Dermis blood vessel endothelial cell (primary cell): ENCODE results near the gene TLR6. TPM values are rescaled to one million over a fixed set of nuclear protein-coding genes. Genes with fewer than 3 reads are reported as not detected.
A peak's percentile ranks its signal among the peaks of the same experiment; 100 is the strongest.

Experiments
- DNase-seq: peaks from one replicate; pipeline ENCODE4 v3.0.0; 2010
- total RNA-seq: library from RNA; depleted of rRNA; stranded (reverse); fragments of >200 nt; gene quantifications from 2 replicates; pipeline ENCODE4 v1.2.3, GENCODE V29; 2014

Gene TLR6
- total RNA-seq, 1 donor from 2014 or later = 0.17 TPM

- peak; percentile 87 for DNase-seq
Observed at GRCh38 chr4:38867478-38868058, 11.0 kb upstream of the TLR6 start, which contains the start of gene FAM114A1. TSS of gene FAM114A1 (plus strand) at chr4:38867806. CDS start at chr4:38878079, 10,273 bp downstream.

- no peak for DNase-seq
Observed at GRCh38 chr4:38866973-38867477, 10.4 kb upstream of the TLR6 start.

GRCh38 chr4:38865445-38865844 is 8.8 kb upstream of the TLR6 start:
- no peak for DNase-seq

- no peak for DNase-seq
Observed at GRCh38 chr4:38861791-38862190, 5.2 kb upstream of the TLR6 start.

- DNase-seq = peak; percentile 79
Observed at GRCh38 chr4:38860788-38861424, 4.3 kb upstream of the TLR6 start.

GRCh38 chr4:38859501-38859900 is 2.9 kb upstream of the TLR6 start:
- DNase-seq = no peak

- DNase-seq = no peak
Observed at GRCh38 chr4:38858097-38858420, 1.4 kb upstream of the TLR6 start.

- peak; percentile 81 for DNase-seq
Observed at GRCh38 chr4:38857354-38858096, 908 bp upstream of the TLR6 start.

GRCh38 chr4:38856046-38856445 is 571 bp downstream of the TLR6 start:
- DNase-seq = no peak

- DNase-seq = no peak
Observed at GRCh38 chr4:38855466-38855865, 1.2 kb downstream of the TLR6 start.

GRCh38 chr4:38846015-38846414 is 10.6 kb downstream of the TLR6 start:
- no peak for DNase-seq

- DNase-seq = no peak
Observed at GRCh38 chr4:38842994-38843393, 13.6 kb downstream of the TLR6 start.

GRCh38 chr4:38837849-38838248 is 18.8 kb downstream of the TLR6 start:
- DNase-seq = peak; percentile 45

- DNase-seq = no peak
Observed at GRCh38 chr4:38837334-38837733, 19.3 kb downstream of the TLR6 start.

- DNase-seq = no peak
Observed at GRCh38 chr4:38834570-38834969, 22.0 kb downstream of the TLR6 start.

- DNase-seq = no peak
Observed at GRCh38 chr4:38832624-38833528, 23.7 kb downstream of the TLR6 start.

- no peak for DNase-seq
Observed at GRCh38 chr4:38832206-38832605, 24.4 kb downstream of the TLR6 start.

GRCh38 chr4:38831653-38832052 is 25.0 kb downstream of the TLR6 start:
- no peak for DNase-seq

GRCh38 chr4:38829237-38829636 is 27.4 kb downstream of the TLR6 start:
- no peak for DNase-seq

GRCh38 chr4:38823766-38824165 is 32.9 kb downstream of the TLR6 start:
- DNase-seq = no peak

GRCh38 chr4:38822748-38823303 is 33.8 kb downstream of the TLR6 start:
- DNase-seq = no peak

- DNase-seq = no peak
Observed at GRCh38 chr4:38821739-38822138, 34.9 kb downstream of the TLR6 start.
